ENCODE measurements around the gene SNX25.

- no peak for TF ChIP-seq CTCF (IDR thresholded peaks at IDR 0.05)
- no peak for TF ChIP-seq POLR2A (IDR thresholded peaks at IDR 0.05)
- TF ChIP-seq POLR2AphosphoS5 (IDR thresholded peaks at IDR 0.05; ENCODE audit: insufficient read depth in 1 of 2, low read depth in 1 of 2) = no peak
Measured at GRCh38 chr4:185384061-185384460, 174.7 kb downstream of the SNX25 start.

All from vagina (tissue), 2 donors.